ENCODE data around the gene TMEM39B. TPM values are rescaled to one million over a fixed set of nuclear protein-coding genes. Genes with fewer than 3 reads are reported as not detected.

The TMEM39B gene
- total RNA-seq, 1 experiment from 2014 or later, result 18.8 TPM

DNA sequence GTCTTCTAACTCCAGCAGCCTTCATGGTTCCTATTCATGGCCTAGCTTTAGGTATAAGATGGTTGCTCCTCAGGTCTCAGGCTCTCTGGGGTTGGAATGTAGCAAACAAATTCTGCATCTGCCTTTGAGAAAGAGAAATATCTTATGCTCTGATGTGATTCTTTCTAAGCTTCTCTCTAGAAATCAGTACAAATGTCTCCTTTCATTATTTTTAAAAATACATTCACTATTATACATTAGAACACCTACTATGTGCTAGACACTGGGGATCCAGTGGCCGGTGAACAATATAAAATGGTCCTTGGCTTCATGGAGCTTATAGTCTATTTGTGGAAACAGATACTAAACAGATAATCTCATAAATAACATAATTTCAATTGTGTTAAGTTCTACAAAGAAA, 16.1 kb upstream of the TMEM39B start:
- DNase-seq (ENCODE audit: low spot score), result no peak
- Mint-ChIP-seq H3K4me3 (no peak overlapping the region), H3K27me3 (ENCODE audit: low read depth) (no peaks in the 10 kb centered on the region), H3K9me3 (no peaks in the 10 kb centered on the region), H3K36me3 (peaks cover 80% of the 10 kb centered on the region), H3K4me1 (peaks cover 27% of the 10 kb centered on the region), H3K27ac (no peak overlapping the region)
- no peak for ATAC-seq
- ChIA-PET CTCF (interaction anchor here (1.4 to 1.7 kb wide), 2 partner anchors 16 to 17 kb away, joined by 5 to 8 read pairs; partner anchors contain the start of gene TMEM39B), POLR2A (interaction anchor here (0.6 kb wide), 1 partner anchor 16 kb away, joined by 4 read pairs; the partner anchor contains the start of gene TMEM39B)
- no peak for TF ChIP-seq HMGA2 (CRISPR knock-in tag; IDR thresholded peaks at IDR 0.05)
- no peak for TF ChIP-seq ZMAT4 (CRISPR knock-in tag; IDR thresholded peaks at IDR 0.05)
- TF ChIP-seq JAZF1 (CRISPR knock-in tag; IDR thresholded peaks at IDR 0.05), result no peak
- no peak for TF ChIP-seq TEAD1 (CRISPR knock-in tag; IDR thresholded peaks at IDR 0.05)
- no peak for TF ChIP-seq ZNF532 (CRISPR knock-in tag; IDR thresholded peaks at IDR 0.05; ENCODE audit: borderline replicate concordance)
- TF ChIP-seq ZBTB43 (CRISPR knock-in tag; IDR thresholded peaks at IDR 0.05), result no peak
- TF ChIP-seq ZNF512 (CRISPR knock-in tag; IDR thresholded peaks at IDR 0.05; ENCODE audit: borderline replicate concordance), result no peak
- TF ChIP-seq RELA (CRISPR knock-in tag; IDR thresholded peaks at IDR 0.05; ENCODE audit: borderline replicate concordance), result no peak
- TF ChIP-seq PRRX2 (CRISPR knock-in tag; IDR thresholded peaks at IDR 0.05), result no peak
- TF ChIP-seq ZNF232 (CRISPR knock-in tag; IDR thresholded peaks at IDR 0.05), result no peak
- TF ChIP-seq ZNF263 (CRISPR knock-in tag; IDR thresholded peaks at IDR 0.05; ENCODE audit: low read depth), result no peak
- TF ChIP-seq GABPB1 (CRISPR knock-in tag; IDR thresholded peaks at IDR 0.05), result no peak
- TF ChIP-seq NR3C1 (CRISPR knock-in tag; conservative IDR thresholded peaks at IDR 0.05; ENCODE audit: low read depth), result no peak

GRCh38 chr1:32060914-32061313, 11.8 kb upstream of the TMEM39B start:
- no peak for DNase-seq (ENCODE audit: low spot score)
- POLR2A ChIA-PET, result interaction anchor here (1.1 kb wide), 1 partner anchor 12 kb away, joined by 5 read pairs; the partner anchor contains the start of gene TMEM39B
- Mint-ChIP-seq H3K4me1 (peaks cover 49% of the 10 kb centered on the region), H3K9me3 (no peaks in the 10 kb centered on the region), H3K36me3 (peaks cover 54% of the 10 kb centered on the region), H3K27ac (no peak overlapping the region), H3K27me3 (ENCODE audit: low read depth) (no peaks in the 10 kb centered on the region), H3K4me3 (no peak overlapping the region)
- peak; percentile 70 for ATAC-seq
- no peak for TF ChIP-seq FOXP1 (CRISPR knock-in tag; IDR thresholded peaks at IDR 0.05; ENCODE audit: borderline replicate concordance)
- TF ChIP-seq, protein P1, sequence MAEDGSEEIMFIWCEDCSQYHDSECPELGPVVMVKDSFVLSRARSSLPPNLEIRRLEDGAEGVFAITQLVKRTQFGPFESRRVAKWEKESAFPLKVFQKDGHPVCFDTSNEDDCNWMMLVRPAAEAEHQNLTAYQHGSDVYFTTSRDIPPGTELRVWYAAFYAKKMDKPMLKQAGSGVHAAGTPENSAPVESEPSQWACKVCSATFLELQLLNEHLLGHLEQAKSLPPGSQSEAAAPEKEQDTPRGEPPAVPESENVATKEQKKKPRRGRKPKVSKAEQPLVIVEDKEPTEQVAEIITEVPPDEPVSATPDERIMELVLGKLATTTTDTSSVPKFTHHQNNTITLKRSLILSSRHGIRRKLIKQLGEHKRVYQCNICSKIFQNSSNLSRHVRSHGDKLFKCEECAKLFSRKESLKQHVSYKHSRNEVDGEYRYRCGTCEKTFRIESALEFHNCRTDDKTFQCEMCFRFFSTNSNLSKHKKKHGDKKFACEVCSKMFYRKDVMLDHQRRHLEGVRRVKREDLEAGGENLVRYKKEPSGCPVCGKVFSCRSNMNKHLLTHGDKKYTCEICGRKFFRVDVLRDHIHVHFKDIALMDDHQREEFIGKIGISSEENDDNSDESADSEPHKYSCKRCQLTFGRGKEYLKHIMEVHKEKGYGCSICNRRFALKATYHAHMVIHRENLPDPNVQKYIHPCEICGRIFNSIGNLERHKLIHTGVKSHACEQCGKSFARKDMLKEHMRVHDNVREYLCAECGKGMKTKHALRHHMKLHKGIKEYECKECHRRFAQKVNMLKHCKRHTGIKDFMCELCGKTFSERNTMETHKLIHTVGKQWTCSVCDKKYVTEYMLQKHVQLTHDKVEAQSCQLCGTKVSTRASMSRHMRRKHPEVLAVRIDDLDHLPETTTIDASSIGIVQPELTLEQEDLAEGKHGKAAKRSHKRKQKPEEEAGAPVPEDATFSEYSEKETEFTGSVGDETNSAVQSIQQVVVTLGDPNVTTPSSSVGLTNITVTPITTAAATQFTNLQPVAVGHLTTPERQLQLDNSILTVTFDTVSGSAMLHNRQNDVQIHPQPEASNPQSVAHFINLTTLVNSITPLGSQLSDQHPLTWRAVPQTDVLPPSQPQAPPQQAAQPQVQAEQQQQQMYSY (CRISPR knock-in tag; IDR thresholded peaks at IDR 0.05), result no peak
- TF ChIP-seq, protein P2, sequence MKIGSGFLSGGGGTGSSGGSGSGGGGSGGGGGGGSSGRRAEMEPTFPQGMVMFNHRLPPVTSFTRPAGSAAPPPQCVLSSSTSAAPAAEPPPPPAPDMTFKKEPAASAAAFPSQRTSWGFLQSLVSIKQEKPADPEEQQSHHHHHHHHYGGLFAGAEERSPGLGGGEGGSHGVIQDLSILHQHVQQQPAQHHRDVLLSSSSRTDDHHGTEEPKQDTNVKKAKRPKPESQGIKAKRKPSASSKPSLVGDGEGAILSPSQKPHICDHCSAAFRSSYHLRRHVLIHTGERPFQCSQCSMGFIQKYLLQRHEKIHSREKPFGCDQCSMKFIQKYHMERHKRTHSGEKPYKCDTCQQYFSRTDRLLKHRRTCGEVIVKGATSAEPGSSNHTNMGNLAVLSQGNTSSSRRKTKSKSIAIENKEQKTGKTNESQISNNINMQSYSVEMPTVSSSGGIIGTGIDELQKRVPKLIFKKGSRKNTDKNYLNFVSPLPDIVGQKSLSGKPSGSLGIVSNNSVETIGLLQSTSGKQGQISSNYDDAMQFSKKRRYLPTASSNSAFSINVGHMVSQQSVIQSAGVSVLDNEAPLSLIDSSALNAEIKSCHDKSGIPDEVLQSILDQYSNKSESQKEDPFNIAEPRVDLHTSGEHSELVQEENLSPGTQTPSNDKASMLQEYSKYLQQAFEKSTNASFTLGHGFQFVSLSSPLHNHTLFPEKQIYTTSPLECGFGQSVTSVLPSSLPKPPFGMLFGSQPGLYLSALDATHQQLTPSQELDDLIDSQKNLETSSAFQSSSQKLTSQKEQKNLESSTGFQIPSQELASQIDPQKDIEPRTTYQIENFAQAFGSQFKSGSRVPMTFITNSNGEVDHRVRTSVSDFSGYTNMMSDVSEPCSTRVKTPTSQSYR (CRISPR knock-in tag; IDR thresholded peaks at IDR 0.05), result no peak
- TF ChIP-seq FOXP4 (CRISPR knock-in tag; IDR thresholded peaks at IDR 0.05), result no peak
- TF ChIP-seq, protein P3, sequence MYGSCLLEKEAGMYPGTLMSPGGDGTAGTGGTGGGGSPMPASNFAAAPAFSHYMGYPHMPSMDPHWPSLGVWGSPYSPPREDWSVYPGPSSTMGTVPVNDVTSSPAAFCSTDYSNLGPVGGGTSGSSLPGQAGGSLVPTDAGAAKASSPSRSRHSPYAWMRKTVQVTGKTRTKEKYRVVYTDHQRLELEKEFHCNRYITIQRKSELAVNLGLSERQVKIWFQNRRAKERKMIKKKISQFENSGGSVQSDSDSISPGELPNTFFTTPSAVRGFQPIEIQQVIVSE (CRISPR knock-in tag; IDR thresholded peaks at IDR 0.05; ENCODE audit: borderline replicate concordance), result no peak
- CTCF ChIA-PET, result interaction anchor here (0.5 to 3.6 kb wide), 8 partner anchors 12 to 1150 kb away, joined by 3 to 76 read pairs (median 4); partner anchors contain the start of gene TMEM39B
